DOHH2 (cell line): ENCODE results near the gene F2R.

Experiments
- CTCF ChIP-seq: fragments of 200-600 bp; sonication (generic); IDR thresholded peaks from one replicate; pipeline ENCODE4 v1.5.1; 2014; ENCODE audit warnings: antibody characterized with exemption, mild to moderate bottlenecking, low read depth, low read length; ENCODE audit not compliant: poor library complexity, severe bottlenecking
- EZH2phosphoT487 ChIP-seq: fragments of 200-600 bp; sonication (generic); IDR thresholded peaks from 2 replicates; pipeline ENCODE4 v1.6.1; 2017; ENCODE audit warnings: borderline replicate concordance, mild to moderate bottlenecking, antibody characterized with exemption, low read length, moderate library complexity, mixed read lengths

- TF ChIP-seq EZH2phosphoT487 (no peak), CTCF (no peak)
These were observed 36.7 kb upstream of the F2R start for GRCh38 chr5:76679231-76679630.
